Psoas muscle (tissue), 8 donors: ENCODE measurements around the gene RNF43. TPM values are rescaled to one million over a fixed set of nuclear protein-coding genes. Genes with fewer than 3 reads are reported as not detected.

Experiments used
- ATAC-seq, 4 donors: fragments of 200-7000 bp; cut with Tn5 transposase; one replicate each; pipeline ENCODE4 v1.9.1; 2020; ENCODE audit warnings: moderate library complexity in 3 of 4, mild to moderate bottlenecking in 2 of 4
- DNase-seq, 2 donors: peaks; one replicate each; pipeline ENCODE4 v3.0.0-alpha.2; 2020
- H3K27ac ChIP-seq: fragments of 200-600 bp; one replicate; pipeline ENCODE4 v1.8.0; 2022
- H3K27me3 ChIP-seq, 3 donors: fragments of 200-600 bp in 1 of 3; one replicate each; pipeline versions ENCODE4 v1.6.1 to v1.8.0; 2013 to 2022; ENCODE audit warnings: low read length in 2 of 3, mild to moderate bottlenecking in 2 of 3, moderate library complexity in 1 of 3; ENCODE audit not compliant: insufficient read depth in 3 of 3
- H3K36me3 ChIP-seq, 2 donors: fragments of 200-600 bp in 1 of 2; one replicate each; pipeline versions ENCODE4 v1.6.1 to v1.8.0; 2013 to 2022; ENCODE audit warnings: low read depth in 1 of 2, mild to moderate bottlenecking in 1 of 2, moderate library complexity in 1 of 2; ENCODE audit not compliant: insufficient read depth in 1 of 2
- H3K4me1 ChIP-seq: fragments of 200-600 bp; one replicate; pipeline ENCODE4 v1.8.0; 2022
- H3K4me3 ChIP-seq: fragments of 200-600 bp; one replicate; pipeline ENCODE4 v1.8.0; 2022; ENCODE audit warnings: mild to moderate bottlenecking
- H3K9me3 ChIP-seq: fragments of 200-600 bp; one replicate; pipeline ENCODE4 v1.8.0; 2022
- WGBS, 3 donors: extraction: QIAGEN DNeasy Blood & Tissue Kit; methylation state at CpG; one replicate each; pipeline versions ENCODE4 v1.1.6 to v1.1.7; 2013; 5-methylcytosine and 5-hydroxymethylcytosine counted together
- intact Hi-C, 2 donors: fragments of 100-400 bp; cut with DNase I; formaldehyde crosslinking; loops; one replicate each; pipeline versions ENCODE4 v1.11.0 to v1.14.2; 2022
- polyA plus RNA-seq, 3 donors: library from polyadenylated mRNA; stranded (reverse); fragments of 200-250 nt; gene quantifications; one replicate each; pipeline ENCODE4 v1.2.3, GENCODE V29; 2013
- total RNA-seq, 4 donors: library from RNA; stranded (reverse); fragmentation: NEBNext Ultra II Directional in 2 of 4; extraction: Animal tissue kit (Norgen Biotek cat#: 25700) in 2 of 4; gene quantifications; one replicate each; pipeline versions ENCODE4 v1.2.1 to v1.2.4, GENCODE V29; 2021 to 2023
- TF ChIP-seq, protein P1 (sequence below): fragments of 200-600 bp; IDR thresholded peaks from one replicate; pipeline ENCODE4 v1.8.0; 2022; ENCODE audit warnings: antibody characterized with exemption
- donor health status: healthy with polysubstance abuse.
- donor health status: DM: no; HTN: no; CAD: no; lungs with moderate emphysema.
- donor health status: Bipolar disorder and iron deficiency.
- donor health status: healthy.
- donor health status: DM: yes; HTN: yes; CAD: no.
- donor health status: DM: no; HTN: no; CAD: no.
- donor health status: DM: no; HTN: no; CAD: no.
- donor health status: DM: yes; HTN: yes; CAD: no.

RNF43 gene
- total and polyA plus RNA-seq, 7 donors: 0.03 to 0.25 (median 0.06) TPM; not detected in 3

DNA sequence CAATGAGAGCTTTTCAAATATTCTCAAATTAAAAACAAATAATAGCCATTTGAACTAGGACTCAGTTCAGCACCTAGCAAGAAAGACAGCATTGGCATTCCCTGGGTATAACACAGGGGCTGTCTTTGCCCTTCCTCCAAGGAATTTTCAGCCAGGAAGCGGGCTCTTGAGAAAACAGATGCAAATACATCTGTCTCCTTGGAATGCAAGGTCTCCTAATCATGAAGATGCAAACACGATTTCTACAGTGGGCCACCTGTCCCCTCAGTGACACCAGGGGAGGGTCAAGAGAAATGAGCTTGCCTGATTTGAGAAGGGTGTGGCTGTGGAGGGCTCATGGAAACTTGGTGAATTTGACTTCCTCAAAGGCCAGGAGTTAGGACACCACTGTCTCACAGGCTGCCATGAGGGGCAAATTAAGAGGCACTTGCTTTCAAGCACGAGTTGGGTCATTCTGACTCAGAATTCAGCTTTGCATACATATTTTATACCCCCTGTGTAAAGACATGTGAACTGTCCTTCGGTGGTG is 40.8 kb downstream of the RNF43 start:
- no peak for DNase-seq
- Histone ChIP-seq H3K4me1 (no peaks in the 10 kb centered on the region), H3K27me3 (no peaks in the 10 kb centered on the region), H3K9me3 (no peaks in the 10 kb centered on the region), H3K27ac (no peak overlapping the region), H3K4me3 (no peak overlapping the region), H3K36me3 (no peaks in the 10 kb centered on the region)
- ATAC-seq: no peak
- TF ChIP-seq, protein P1, sequence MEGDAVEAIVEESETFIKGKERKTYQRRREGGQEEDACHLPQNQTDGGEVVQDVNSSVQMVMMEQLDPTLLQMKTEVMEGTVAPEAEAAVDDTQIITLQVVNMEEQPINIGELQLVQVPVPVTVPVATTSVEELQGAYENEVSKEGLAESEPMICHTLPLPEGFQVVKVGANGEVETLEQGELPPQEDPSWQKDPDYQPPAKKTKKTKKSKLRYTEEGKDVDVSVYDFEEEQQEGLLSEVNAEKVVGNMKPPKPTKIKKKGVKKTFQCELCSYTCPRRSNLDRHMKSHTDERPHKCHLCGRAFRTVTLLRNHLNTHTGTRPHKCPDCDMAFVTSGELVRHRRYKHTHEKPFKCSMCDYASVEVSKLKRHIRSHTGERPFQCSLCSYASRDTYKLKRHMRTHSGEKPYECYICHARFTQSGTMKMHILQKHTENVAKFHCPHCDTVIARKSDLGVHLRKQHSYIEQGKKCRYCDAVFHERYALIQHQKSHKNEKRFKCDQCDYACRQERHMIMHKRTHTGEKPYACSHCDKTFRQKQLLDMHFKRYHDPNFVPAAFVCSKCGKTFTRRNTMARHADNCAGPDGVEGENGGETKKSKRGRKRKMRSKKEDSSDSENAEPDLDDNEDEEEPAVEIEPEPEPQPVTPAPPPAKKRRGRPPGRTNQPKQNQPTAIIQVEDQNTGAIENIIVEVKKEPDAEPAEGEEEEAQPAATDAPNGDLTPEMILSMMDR: no peak
- WGBS, 3 donors: 53 to 58% (median 55%) methylated on average over 4 of the region's 4 CpGs
- intact Hi-C loops: no loop called here

DNA sequence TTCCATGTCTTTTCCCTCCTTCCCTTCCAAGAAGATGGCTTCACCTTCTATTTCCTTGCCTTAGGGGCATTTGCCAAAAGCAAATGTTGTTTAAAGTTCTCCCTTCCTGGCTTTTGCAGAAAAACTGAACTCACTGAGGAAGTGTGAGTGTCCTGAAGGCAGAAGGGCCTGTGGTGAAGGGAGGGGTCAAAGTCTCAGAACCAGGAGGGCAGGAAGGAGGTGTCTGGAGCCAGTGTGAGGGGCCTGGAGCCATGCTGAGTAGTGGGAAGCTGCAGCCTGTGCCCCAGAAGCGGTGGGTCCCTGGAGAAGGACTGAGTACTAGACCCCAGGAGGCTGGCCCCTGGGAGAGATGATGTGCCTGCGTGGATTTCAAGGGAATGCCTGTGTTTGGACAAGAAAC is 41.5 kb downstream of the RNF43 start:
- Histone ChIP-seq H3K4me3 (no peak overlapping the region), H3K36me3 (no peaks in the 10 kb centered on the region), H3K27ac (no peak overlapping the region), H3K4me1 (no peaks in the 10 kb centered on the region), H3K27me3 (no peaks in the 10 kb centered on the region), H3K9me3 (no peaks in the 10 kb centered on the region)
- DNase-seq (no peak), ATAC-seq (no peak)
- 57 to 65% (median 59%) methylated on average over 2 of the region's 2 CpGs for WGBS, 3 donors
- intact Hi-C loops: no loop called here
- TF ChIP-seq, protein P1: no peak

DNA sequence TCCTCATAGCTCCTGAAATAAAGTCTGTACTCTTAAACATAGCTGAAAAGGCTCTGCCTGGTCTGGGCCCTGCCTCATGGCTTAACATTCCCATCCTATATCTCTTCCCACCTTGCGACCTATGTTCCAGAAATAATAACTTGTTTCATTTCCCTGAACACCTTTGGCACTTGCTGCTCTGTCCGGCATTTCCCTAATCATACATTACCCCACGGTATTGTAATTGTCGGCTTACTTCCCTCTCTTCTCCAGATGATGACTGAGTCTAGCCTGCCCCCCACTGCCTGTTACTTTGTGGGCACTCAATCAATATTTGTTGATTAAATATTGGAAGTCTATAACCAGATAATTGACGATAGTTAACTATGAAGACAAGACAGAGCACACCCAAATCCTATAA is 42.1 kb downstream of the RNF43 start:
- Histone ChIP-seq H3K4me1 (no peaks in the 10 kb centered on the region), H3K4me3 (no peak overlapping the region), H3K36me3 (no peaks in the 10 kb centered on the region), H3K9me3 (no peaks in the 10 kb centered on the region), H3K27ac (no peak overlapping the region), H3K27me3 (no peaks in the 10 kb centered on the region)
- WGBS, 3 donors: 72 to 76% (median 74%) methylated on average over 5 of the region's 5 CpGs
- intact Hi-C loops: no loop called here
- DNase-seq: no peak
- TF ChIP-seq, protein P1: no peak
- no peak for ATAC-seq

DNA sequence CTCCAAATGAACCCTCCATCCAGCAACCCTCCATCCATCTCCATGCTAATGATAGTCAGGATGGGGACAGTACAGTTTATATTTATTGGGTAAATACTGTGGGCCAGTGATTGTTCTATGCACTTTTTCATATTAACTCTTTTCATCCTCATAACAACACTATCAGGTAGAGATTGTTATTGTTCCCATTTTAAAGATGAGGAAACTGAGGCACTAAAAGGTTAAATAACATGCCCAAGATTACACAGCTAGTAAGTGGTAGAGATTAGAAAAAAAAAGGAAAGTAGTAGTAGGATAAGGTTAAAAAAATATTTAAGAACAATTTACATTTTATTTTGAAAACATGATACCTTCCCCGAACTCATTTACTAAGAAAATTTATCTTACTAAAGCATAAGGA is 43.4 kb downstream of the RNF43 start:
- Histone ChIP-seq H3K36me3 (no peaks in the 10 kb centered on the region), H3K27ac (no peak overlapping the region), H3K9me3 (no peaks in the 10 kb centered on the region), H3K27me3 (no peaks in the 10 kb centered on the region), H3K4me3 (no peak overlapping the region), H3K4me1 (no peaks in the 10 kb centered on the region)
- ATAC-seq: no peak
- no peak for DNase-seq
- TF ChIP-seq, protein P1: no peak
- intact Hi-C loops: no loop called here
- 85 to 97% (median 94%) methylated on average over 1 of the region's 1 CpG for WGBS, 3 donors

DNA sequence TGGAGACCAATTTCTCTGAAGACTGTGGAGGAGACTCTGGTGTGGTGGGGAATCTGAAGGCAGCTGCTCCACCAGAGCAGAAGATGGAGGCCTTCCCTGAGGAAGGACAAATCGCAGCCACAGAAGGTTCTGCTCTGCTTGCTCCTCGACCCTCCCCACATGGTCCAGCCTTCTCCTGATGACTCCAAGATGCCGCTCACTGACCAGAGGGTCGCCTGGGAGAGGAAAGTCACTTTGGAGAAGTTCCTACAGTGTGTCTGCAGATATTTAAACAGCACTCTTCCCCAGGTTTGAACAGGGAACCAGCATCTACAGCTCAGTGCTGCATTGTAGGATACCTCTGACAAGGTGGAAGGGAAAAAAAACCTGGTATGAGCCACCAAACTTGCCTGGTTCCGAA is 44.3 kb downstream of the RNF43 start:
- intact Hi-C loops: no loop called here
- 78 to 80% (median 80%) methylated on average over 5 of the region's 5 CpGs for WGBS, 3 donors

More for the DNA sequence above, 44.3 kb downstream of the RNF43 start:
- TF ChIP-seq, protein P1: no peak
- H3K27ac ChIP-seq: no peak overlapping the region
- no peaks in the 10 kb centered on the region for H3K9me3 ChIP-seq
- H3K36me3 ChIP-seq: no peaks in the 10 kb centered on the region
- H3K4me1 ChIP-seq: no peaks in the 10 kb centered on the region
- no peaks in the 10 kb centered on the region for H3K27me3 ChIP-seq
- DNase-seq: no peak
- ATAC-seq: no peak
- H3K4me3 ChIP-seq: no peak overlapping the region
